Thoracic aorta (tissue), 2 donors: ENCODE data around the gene PRR15L. TPM values are rescaled to one million over a fixed set of nuclear protein-coding genes. Genes with fewer than 3 reads are reported as not detected.
"Not testable (repeated sequence)": the region's sequence is repeated elsewhere in the genome, so short reads cannot be mapped to it uniquely, and the experiment has no call there.

Experiments
- ATAC-seq: fragments of 150-250 bp; one replicate; pipeline ENCODE4 v1.8.0; 2017; ENCODE audit warnings: low read depth; ENCODE audit not compliant: insufficient number of reproducible peaks, low FRiP score
- DNase-seq: peaks from one replicate; pipeline ENCODE4 v3.0.0-alpha.2; 2020; ENCODE audit warnings: low spot score
- H3K27ac ChIP-seq, 2 donors: fragments of 200-600 bp; sonication (generic); 1 replicate in 1 of 2; 2 replicates in 1 of 2; pipeline ENCODE4 v1.5.1; 2016; ENCODE audit warnings: mild to moderate bottlenecking in 2 of 2, moderate library complexity in 2 of 2
- H3K27me3 ChIP-seq: fragments of 200-600 bp; sonication (generic); replicated peaks from 2 replicates; pipeline ENCODE4 v1.6.0; 2016; ENCODE audit warnings: mild to moderate bottlenecking; ENCODE audit not compliant: insufficient read depth
- H3K36me3 ChIP-seq: fragments of 200-600 bp; sonication (generic); one replicate; pipeline ENCODE4 v1.5.1; 2016
- H3K4me1 ChIP-seq, 2 donors: fragments of 200-600 bp; sonication (generic); 1 replicate in 1 of 2; 2 replicates in 1 of 2; pipeline versions ENCODE4 v1.5.1 to v1.6.0; 2016; ENCODE audit warnings: low read depth in 2 of 2, mild to moderate bottlenecking in 1 of 2; ENCODE audit not compliant: control insufficient read depth in 1 of 2
- H3K4me3 ChIP-seq: fragments of 200-600 bp; sonication (generic); 2 replicates; pipeline ENCODE4 v1.5.1; 2016; ENCODE audit warnings: mild to moderate bottlenecking
- H3K9me3 ChIP-seq: fragments of 200-600 bp; sonication (generic); 2 replicates; pipeline ENCODE4 v1.5.1; 2016
- total RNA-seq, 2 donors: library from RNA; depleted of rRNA; stranded (reverse); fragments of >200 nt; gene quantifications; one replicate each; pipeline versions ENCODE4 v1.1.0 to v1.2.3, GENCODE V29; 2016
- TF ChIP-seq, protein P1 (sequence below): fragments of 200-600 bp; sonication (generic); IDR thresholded peaks from one replicate; pipeline ENCODE4 v1.5.1; 2019; ENCODE audit warnings: antibody characterized with exemption

PRR15L gene
- total RNA-seq, 2 donors from 2014 or later = 1.4 TPM; not detected in 1

DNA sequence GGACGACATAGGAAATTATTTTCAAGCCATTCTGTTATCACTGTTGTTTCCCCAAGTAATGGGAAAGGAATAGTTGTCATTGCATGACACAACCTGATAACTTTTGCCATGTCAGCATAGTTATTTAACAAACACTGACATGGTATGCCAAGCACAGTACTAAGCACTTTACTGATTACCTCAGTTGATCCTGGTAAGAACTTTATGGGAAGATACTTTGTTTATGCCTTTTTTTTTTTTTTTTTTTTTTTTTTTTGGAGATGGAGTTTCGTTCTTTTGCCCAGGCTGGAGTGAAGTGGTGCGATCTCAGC is 32.0 kb downstream of the PRR15L start:
- TF ChIP-seq, protein P1, sequence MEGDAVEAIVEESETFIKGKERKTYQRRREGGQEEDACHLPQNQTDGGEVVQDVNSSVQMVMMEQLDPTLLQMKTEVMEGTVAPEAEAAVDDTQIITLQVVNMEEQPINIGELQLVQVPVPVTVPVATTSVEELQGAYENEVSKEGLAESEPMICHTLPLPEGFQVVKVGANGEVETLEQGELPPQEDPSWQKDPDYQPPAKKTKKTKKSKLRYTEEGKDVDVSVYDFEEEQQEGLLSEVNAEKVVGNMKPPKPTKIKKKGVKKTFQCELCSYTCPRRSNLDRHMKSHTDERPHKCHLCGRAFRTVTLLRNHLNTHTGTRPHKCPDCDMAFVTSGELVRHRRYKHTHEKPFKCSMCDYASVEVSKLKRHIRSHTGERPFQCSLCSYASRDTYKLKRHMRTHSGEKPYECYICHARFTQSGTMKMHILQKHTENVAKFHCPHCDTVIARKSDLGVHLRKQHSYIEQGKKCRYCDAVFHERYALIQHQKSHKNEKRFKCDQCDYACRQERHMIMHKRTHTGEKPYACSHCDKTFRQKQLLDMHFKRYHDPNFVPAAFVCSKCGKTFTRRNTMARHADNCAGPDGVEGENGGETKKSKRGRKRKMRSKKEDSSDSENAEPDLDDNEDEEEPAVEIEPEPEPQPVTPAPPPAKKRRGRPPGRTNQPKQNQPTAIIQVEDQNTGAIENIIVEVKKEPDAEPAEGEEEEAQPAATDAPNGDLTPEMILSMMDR = no peak
- H3K9me3 ChIP-seq = no peaks in the 10 kb centered on the region
- no peak overlapping the region for H3K27ac ChIP-seq
- no peak for ATAC-seq
- DNase-seq = no peak
- no peak overlapping the region for H3K4me3 ChIP-seq
- H3K27me3 ChIP-seq = no peaks in the 10 kb centered on the region
- no peaks in the 10 kb centered on the region for H3K4me1 ChIP-seq
- peaks cover 48% of the 10 kb centered on the region for H3K36me3 ChIP-seq

DNA sequence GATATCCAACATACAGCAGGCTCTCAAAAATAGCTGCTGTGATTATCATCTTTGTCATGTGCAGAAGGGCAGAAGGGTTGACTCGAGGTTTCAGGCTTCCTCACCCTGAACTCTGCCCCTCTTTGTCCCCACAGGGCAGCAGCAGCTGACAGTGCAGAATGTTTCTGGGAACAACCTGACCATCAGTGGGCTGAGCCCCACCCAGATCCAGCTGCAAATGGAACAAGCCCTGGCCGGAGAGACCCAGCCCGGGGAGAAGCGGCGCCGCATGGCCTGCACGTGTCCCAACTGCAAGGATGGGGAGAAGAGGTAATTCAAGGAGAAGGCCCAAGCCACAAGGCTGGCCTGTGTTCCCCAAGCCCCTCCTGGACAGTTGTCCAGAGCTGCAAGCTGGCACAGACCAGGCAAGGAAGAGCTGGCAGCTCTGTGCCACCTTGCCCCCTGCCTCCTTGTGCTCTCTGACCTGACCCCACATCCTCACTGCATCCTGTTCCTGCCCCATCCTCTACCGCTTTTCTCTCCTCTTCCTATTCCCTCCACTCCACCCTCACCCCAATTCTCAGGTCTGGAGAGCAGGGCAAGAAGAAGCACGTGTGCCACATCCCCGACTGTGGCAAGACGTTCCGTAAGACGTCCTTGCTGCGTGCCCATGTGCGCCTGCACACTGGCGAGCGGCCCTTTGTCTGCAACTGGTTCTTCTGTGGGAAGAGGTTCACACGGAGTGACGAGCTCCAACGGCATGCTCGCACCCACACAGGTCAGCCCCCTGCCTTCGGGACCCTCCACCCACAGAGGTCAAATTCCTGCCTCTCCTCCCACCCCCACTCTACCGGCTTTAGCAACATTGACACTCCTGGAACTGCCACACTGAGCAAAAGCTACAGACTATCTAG is 32.7 kb downstream of the PRR15L start:
- ATAC-seq (no peak), DNase-seq (no peak)
- no peaks in the 10 kb centered on the region for H3K9me3 ChIP-seq
- no peaks in the 10 kb centered on the region for H3K27me3 ChIP-seq
- no peak overlapping the region for H3K4me3 ChIP-seq
- peaks cover 44% of the 10 kb centered on the region for H3K36me3 ChIP-seq
- no peaks in the 10 kb centered on the region for H3K4me1 ChIP-seq
- H3K27ac ChIP-seq = no peak overlapping the region
- TF ChIP-seq, protein P1 = no peak

DNA sequence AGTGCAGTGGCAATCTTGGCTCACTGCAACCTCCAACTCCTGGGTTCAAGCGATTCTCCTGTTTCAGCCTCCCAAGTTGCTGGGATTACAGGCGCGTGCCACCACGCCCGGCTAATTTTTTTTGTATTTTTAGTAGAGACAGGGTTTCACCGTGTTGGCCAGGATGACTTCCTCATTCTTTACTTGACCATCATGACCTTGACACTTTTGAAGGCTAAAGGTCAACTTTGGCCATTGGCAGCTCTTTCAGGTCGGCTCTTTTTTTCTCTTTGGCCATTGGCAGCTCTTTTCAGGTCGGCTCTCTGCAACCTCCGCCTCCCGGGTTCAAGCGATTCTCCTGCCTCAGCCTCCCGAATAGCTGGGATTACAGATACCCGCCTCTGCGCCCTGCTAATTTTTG is 37.8 kb downstream of the PRR15L start:
- not testable (repeated sequence) for ATAC-seq, DNase-seq, H3K27me3 ChIP-seq, H3K27ac ChIP-seq, H3K4me3 ChIP-seq, H3K9me3 ChIP-seq
- Histone ChIP-seq H3K36me3 (peaks cover 19% of the 10 kb centered on the region), H3K4me1 (peaks cover 7 to 23% of the 10 kb centered on the region in 2 donors)

DNA sequence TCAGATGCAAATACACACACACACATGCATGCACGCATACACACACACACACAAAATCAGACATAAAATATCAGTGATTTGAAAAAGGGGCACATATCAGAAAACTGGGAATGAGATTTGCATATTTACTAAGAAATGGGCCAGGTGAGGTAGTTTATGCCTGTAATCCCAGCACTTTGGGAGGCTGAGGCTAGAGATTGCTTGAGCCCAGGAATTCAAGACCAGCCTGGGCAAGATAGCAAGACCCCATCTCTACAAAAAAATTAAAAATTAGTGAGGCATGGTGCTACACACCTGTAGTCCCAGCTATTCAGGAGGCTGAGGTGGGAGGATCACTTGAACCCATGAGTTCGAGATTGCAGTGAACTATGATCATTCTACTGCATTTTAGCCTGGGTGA is 38.7 kb downstream of the PRR15L start:
- Histone ChIP-seq H3K27me3 (no peaks in the 10 kb centered on the region), H3K4me1 (peaks cover 7 to 28% of the 10 kb centered on the region in 2 donors), H3K27ac (no peak overlapping the region), H3K36me3 (peaks cover 11% of the 10 kb centered on the region), H3K4me3 (no peak overlapping the region), H3K9me3 (no peaks in the 10 kb centered on the region)
- DNase-seq (no peak), ATAC-seq (no peak)
- TF ChIP-seq, protein P1 = no peak

DNA sequence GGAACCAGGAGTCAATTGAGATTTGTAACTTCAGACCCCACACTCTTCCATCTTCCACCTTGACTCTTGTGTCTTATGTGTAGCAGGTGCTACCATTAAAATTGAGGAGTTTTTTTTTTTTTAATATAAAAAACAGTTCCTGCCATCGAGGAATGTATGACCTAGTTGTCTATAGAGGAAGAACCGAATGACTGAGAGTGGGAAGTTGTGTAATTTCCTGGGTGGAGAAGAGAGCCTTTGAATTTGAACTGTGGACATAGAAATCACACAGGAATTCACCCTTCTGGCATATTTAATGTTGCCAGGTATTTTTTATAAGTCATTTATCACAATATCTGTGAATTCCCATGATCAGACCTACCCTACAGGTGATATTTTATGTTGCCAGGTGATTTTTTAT is 39.7 kb downstream of the PRR15L start:
- peaks cover 7 to 28% of the 10 kb centered on the region in 2 donors for H3K4me1 ChIP-seq
- no peaks in the 10 kb centered on the region for H3K9me3 ChIP-seq
- TF ChIP-seq, protein P1 = no peak
- H3K4me3 ChIP-seq = no peak overlapping the region
- no peaks in the 10 kb centered on the region for H3K27me3 ChIP-seq
- ATAC-seq (no peak), DNase-seq (no peak)
- peaks cover 3% of the 10 kb centered on the region for H3K36me3 ChIP-seq
- H3K27ac ChIP-seq = peak overlapping the region in 1 of 2 donors; percentile 32

DNA sequence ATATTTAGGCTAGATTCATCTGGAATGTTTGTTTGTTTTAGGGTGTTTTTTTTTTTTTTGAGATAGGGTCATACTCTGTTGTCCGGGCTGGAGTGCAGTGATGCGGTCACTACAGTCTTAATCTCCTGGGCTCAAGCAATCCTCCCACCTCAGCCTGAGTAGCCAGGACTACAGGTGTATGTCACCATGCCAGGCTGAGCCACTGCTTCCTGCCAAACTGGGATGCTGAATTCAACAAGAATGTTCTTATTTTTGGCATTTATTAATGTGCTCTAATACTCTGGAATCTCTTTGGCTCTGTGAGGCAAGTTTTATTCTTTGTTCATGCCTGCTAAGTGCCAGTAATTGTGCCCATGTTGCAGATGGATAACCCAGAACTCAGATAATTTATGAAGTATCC is 40.1 kb downstream of the PRR15L start:
- no peaks in the 10 kb centered on the region for H3K27me3 ChIP-seq
- H3K27ac ChIP-seq = peak overlapping the region in 1 of 2 donors; percentile 32
- H3K4me3 ChIP-seq = no peak overlapping the region
- H3K4me1 ChIP-seq = peaks cover 7 to 28% of the 10 kb centered on the region in 2 donors
- TF ChIP-seq, protein P1 = no peak
- ATAC-seq (no peak), DNase-seq (no peak)
- no peaks in the 10 kb centered on the region for H3K36me3 ChIP-seq
- no peaks in the 10 kb centered on the region for H3K9me3 ChIP-seq
